KMS-11 (cell line): ENCODE data around the gene ZNF618.

Experiments used
- H2AFZ ChIP-seq: fragments of 200-600 bp; sonication (generic); 2 replicates; pipeline ENCODE4 v1.6.1; 2016; ENCODE audit warnings: antibody characterized with exemption, mixed run types, low read depth
- H3K27ac ChIP-seq: fragments of 200-600 bp; sonication (generic); 2 replicates; pipeline ENCODE4 v1.6.1; 2016; ENCODE audit warnings: mild to moderate bottlenecking, mixed run types
- H3K27me3 ChIP-seq: fragments of 200-600 bp; sonication (generic); 2 replicates; pipeline ENCODE4 v1.6.1; 2017; ENCODE audit warnings: mild to moderate bottlenecking, low read depth, mixed run types, moderate library complexity; ENCODE audit not compliant: insufficient read depth
- H3K36me3 ChIP-seq: fragments of 200-600 bp; sonication (generic); 2 replicates; pipeline ENCODE4 v1.6.1; 2017; ENCODE audit warnings: mild to moderate bottlenecking, mixed run types; ENCODE audit not compliant: insufficient read depth
- H3K4me1 ChIP-seq: fragments of 200-600 bp; sonication (generic); 2 replicates; pipeline ENCODE4 v1.6.1; 2016; ENCODE audit warnings: mild to moderate bottlenecking, low read depth, mixed run types; ENCODE audit not compliant: poor library complexity, severe bottlenecking
- H3K4me2 ChIP-seq: fragments of 200-600 bp; sonication (generic); 2 replicates; pipeline ENCODE4 v1.7.0; 2016; ENCODE audit warnings: mild to moderate bottlenecking, mixed run types
- H3K4me3 ChIP-seq: fragments of 200-600 bp; sonication (generic); IDR thresholded peaks from 2 replicates; pipeline ENCODE4 v1.6.1; 2017; ENCODE audit warnings: low read depth, low read length, mixed read lengths; ENCODE audit not compliant: insufficient read depth
- H3K79me2 ChIP-seq: fragments of 200-600 bp; sonication (generic); 2 replicates; pipeline ENCODE4 v1.6.1; 2016; ENCODE audit warnings: low read depth, mixed run types; ENCODE audit not compliant: insufficient read depth
- H3K9ac ChIP-seq: fragments of 200-600 bp; sonication (generic); 2 replicates; pipeline ENCODE4 v1.6.1; 2016; ENCODE audit warnings: mild to moderate bottlenecking, mixed run types
- H4K20me1 ChIP-seq: fragments of 200-600 bp; sonication (generic); 2 replicates; pipeline ENCODE4 v1.6.1; 2016; ENCODE audit warnings: mild to moderate bottlenecking, mixed run types; ENCODE audit not compliant: insufficient read depth
- CTCF ChIP-seq: fragments of 200-600 bp; sonication (generic); conservative IDR thresholded peaks from 2 replicates; pipeline ENCODE4 v1.6.1; 2017; ENCODE audit warnings: low read depth, mild to moderate bottlenecking, antibody characterized with exemption, low read length, moderate library complexity, mixed read lengths

ZNF618 gene

DNA sequence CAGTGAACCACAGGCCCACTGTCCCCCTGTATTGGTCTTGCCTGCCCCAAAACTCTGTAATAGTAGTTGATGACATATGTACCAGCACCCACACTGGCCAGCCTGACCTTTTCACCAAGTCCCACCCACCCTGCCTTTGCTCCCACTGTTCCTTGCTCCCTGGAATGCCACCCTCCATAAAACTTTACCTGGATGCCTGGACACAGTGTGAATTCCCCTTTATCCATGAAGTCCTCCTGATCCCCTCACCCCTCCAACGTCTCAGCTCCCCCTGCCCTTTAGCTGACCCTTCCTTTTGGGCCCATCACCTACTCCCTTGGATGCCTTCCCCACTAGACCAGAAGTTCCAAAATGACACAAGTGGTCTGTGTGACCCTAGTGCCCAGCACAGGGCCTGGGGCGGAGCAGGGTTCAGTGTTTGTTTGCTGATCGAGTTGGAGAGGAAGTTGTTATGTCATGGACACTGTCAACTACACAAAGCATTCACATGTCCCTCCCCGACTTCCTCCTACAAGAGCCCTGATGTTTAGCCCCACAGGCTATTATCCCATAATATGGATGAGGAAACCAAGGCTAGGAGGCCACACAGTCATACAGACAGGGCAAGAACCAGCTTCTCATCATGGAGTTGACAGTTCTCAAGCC is 185.8 kb downstream of the ZNF618 start:
- TF ChIP-seq CTCF: no peak
- Histone ChIP-seq H3K79me2 (no peaks in the 10 kb centered on the region), H3K36me3 (no peaks in the 10 kb centered on the region), H3K27ac (no peak overlapping the region), H3K4me2 (no peak overlapping the region), H3K9ac (no peak overlapping the region), H3K27me3 (no peaks in the 10 kb centered on the region), H3K4me3 (no peak overlapping the region), H2AFZ (no peak overlapping the region), H3K4me1 (no peaks in the 10 kb centered on the region), H4K20me1 (no peaks in the 10 kb centered on the region)

- no peaks in the 10 kb centered on the region for H4K20me1 ChIP-seq
- H3K27ac ChIP-seq: no peak overlapping the region
- no peaks in the 10 kb centered on the region for H3K27me3 ChIP-seq
- TF ChIP-seq CTCF: no peak
- no peak overlapping the region for H3K4me2 ChIP-seq
- H3K36me3 ChIP-seq: no peaks in the 10 kb centered on the region
- no peak overlapping the region for H2AFZ ChIP-seq
- H3K9ac ChIP-seq: no peak overlapping the region
- H3K79me2 ChIP-seq: no peaks in the 10 kb centered on the region
- H3K4me3 ChIP-seq: no peak overlapping the region
- H3K4me1 ChIP-seq: no peaks in the 10 kb centered on the region
These were observed 189.2 kb downstream of the ZNF618 start for GRCh38 chr9:114065304-114065703.

DNA sequence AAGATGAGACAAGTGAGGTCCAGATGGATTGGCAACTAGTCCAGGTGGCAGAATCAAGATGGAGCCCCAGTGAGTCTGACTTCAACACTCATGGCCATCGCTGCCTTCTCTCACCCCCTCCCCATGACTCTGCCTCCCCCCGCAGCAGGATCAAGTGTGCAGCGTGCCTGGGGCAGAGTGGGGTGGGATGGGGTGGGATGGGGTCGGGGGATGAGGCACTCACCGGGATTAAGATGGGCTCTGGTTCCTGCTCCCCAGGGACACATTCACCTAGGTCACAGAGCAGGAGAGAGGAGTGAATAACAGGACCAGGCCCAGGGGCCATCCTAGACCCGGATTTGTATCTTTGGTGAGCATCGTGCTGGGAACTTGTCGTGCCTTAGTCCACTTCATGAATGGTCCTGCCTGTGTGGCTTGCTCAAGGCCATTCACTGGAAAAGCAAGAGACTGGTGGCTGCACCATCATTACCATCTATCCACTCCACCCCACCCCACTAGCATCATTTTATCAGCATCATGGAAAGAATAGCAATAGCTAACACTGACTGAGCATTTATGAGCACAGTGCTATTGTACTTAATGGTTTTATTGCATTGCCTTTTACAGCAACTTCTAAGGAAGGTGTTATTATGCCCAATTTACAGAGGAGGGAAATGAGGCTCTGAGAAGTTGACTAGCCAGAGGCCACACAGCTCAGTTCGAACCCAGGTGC is 193.5 kb downstream of the ZNF618 start:
- Histone ChIP-seq H3K4me2 (no peak overlapping the region), H3K27ac (no peak overlapping the region), H3K4me3 (no peak overlapping the region), H3K79me2 (no peaks in the 10 kb centered on the region), H4K20me1 (no peaks in the 10 kb centered on the region), H3K9ac (no peak overlapping the region), H2AFZ (no peak overlapping the region), H3K27me3 (no peaks in the 10 kb centered on the region), H3K4me1 (no peaks in the 10 kb centered on the region), H3K36me3 (no peaks in the 10 kb centered on the region)
- no peak for TF ChIP-seq CTCF

GRCh38 chr9:114070188-114071103 is 194.3 kb downstream of the ZNF618 start:
- no peak overlapping the region for H3K9ac ChIP-seq
- no peak overlapping the region for H3K4me3 ChIP-seq
- H3K4me1 ChIP-seq: no peaks in the 10 kb centered on the region
- no peaks in the 10 kb centered on the region for H3K27me3 ChIP-seq
- no peak overlapping the region for H3K27ac ChIP-seq
- no peak overlapping the region for H3K4me2 ChIP-seq
- no peaks in the 10 kb centered on the region for H3K79me2 ChIP-seq
- H4K20me1 ChIP-seq: no peaks in the 10 kb centered on the region
- TF ChIP-seq CTCF: no peak
- no peaks in the 10 kb centered on the region for H3K36me3 ChIP-seq
- H2AFZ ChIP-seq: no peak overlapping the region
